ENCODE results near the gene CEP128. TPM values are rescaled to one million over a fixed set of nuclear protein-coding genes. Genes with fewer than 3 reads are reported as not detected.

The CEP128 gene
- polyA plus RNA-seq, 1 donor (not counting 4 experiments of a cell fraction or from before 2014, with no cell fraction given), result 2.6 TPM

DNA sequence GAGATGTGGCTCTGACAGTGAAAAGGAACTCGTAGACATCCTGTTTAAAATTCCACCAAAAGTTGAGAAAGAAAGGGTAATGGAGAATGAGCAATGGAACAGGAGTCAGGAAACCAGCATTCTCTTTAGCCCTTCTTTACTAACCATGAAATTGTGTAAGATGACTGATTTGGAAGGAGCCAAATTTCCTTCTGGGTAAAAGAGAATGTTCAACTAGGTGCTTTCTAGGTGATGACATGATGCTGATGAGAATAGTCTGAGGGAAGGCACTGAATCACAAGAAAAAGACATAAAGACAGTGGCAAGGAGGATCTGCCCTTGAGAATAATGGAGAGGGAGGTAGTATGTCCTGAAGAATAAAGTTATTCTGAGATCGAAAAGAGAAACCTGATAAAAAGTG, 16.1 kb upstream of the CEP128 start:
- Histone ChIP-seq H3K4me3 (ENCODE audit: control insufficient read depth in 2 of 3, extremely low read depth in 1 of 3, insufficient read depth in 2 of 3, low read depth in 1 of 3, low read length in 3 of 3) (no peak overlapping the region), H3K27me3 (ENCODE audit: control insufficient read depth, extremely low read depth, insufficient read depth, low read length) (peaks cover 8% of the 10 kb centered on the region), H3K9me1 (ENCODE audit: control insufficient read depth, extremely low read depth, insufficient read depth, low read length) (no peaks in the 10 kb centered on the region), H3K9ac (ENCODE audit: control insufficient read depth, extremely low read depth, insufficient read depth, low read length) (no peak overlapping the region), H2AFZ (ENCODE audit: control insufficient read depth, low read length) (no peak overlapping the region), H3K4me1 (ENCODE audit: control insufficient read depth, extremely low read depth, insufficient read depth, low read length) (peaks cover 3% of the 10 kb centered on the region), H3K9me3 (ENCODE audit: control insufficient read depth, low read depth, low read length) (no peaks in the 10 kb centered on the region), H3K36me3 (ENCODE audit: control insufficient read depth in 2 of 2, extremely low read depth in 1 of 2, insufficient read depth in 2 of 2, low read length in 2 of 2) (no peaks in the 10 kb centered on the region), H3K79me2 (ENCODE audit: control insufficient read depth, insufficient read depth, low read length) (no peaks in the 10 kb centered on the region), H3K27ac (ENCODE audit: control insufficient read depth, insufficient read depth, low read length) (no peak overlapping the region), H3K4me2 (ENCODE audit: control insufficient read depth, extremely low read depth, insufficient read depth, low read depth, low read length) (no peak overlapping the region), H4K20me1 (ENCODE audit: control insufficient read depth, extremely low read depth, insufficient read depth, low read length) (no peaks in the 10 kb centered on the region)
- dilution Hi-C loops (cut with MboI; ENCODE audit: extremely low pct_ligation_motif_present, low sequenced_read_pairs), result no loop called here
- DNase-seq (ENCODE audit: low read depth, low spot score) (no peak), FAIRE-seq (no peak)
- TF ChIP-seq EZH2 (IDR thresholded peaks at IDR 0.05; ENCODE audit: low read length), result no peak
- TF ChIP-seq, protein P1, sequence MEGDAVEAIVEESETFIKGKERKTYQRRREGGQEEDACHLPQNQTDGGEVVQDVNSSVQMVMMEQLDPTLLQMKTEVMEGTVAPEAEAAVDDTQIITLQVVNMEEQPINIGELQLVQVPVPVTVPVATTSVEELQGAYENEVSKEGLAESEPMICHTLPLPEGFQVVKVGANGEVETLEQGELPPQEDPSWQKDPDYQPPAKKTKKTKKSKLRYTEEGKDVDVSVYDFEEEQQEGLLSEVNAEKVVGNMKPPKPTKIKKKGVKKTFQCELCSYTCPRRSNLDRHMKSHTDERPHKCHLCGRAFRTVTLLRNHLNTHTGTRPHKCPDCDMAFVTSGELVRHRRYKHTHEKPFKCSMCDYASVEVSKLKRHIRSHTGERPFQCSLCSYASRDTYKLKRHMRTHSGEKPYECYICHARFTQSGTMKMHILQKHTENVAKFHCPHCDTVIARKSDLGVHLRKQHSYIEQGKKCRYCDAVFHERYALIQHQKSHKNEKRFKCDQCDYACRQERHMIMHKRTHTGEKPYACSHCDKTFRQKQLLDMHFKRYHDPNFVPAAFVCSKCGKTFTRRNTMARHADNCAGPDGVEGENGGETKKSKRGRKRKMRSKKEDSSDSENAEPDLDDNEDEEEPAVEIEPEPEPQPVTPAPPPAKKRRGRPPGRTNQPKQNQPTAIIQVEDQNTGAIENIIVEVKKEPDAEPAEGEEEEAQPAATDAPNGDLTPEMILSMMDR (optimal IDR thresholded peaks at IDR 0.05 in 1 of 3, IDR thresholded peaks at IDR 0.05 in 1 of 3, conservative IDR thresholded peaks at IDR 0.05 in 1 of 3; ENCODE audit: extremely low read depth in 1 of 3, insufficient read depth in 2 of 3, low read length in 3 of 3), result no peak

DNA sequence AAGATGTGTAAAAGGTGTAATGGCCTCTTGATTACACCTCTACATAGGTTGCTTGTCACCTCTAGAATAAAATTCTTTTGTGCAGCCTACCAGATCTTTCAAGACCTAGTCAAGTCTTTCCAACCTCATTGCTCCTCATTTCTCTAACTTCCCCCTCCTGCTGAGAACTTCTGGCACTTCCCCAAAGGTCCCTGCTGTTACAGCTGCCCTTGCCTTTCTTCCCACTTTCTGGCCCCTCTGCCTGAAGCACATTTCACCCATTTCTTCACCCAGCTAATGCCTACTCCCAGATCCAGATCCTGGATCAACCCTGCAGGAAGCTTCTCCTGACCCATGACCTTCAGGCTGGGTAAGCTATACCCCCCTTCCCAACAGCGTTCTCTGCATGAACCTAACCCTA, 15.4 kb upstream of the CEP128 start:
- no peak for FAIRE-seq
- no peaks in the 10 kb centered on the region for H3K36me3 ChIP-seq (ENCODE audit: control insufficient read depth in 2 of 2, extremely low read depth in 1 of 2, insufficient read depth in 2 of 2, low read length in 2 of 2)

More for the DNA sequence above, 15.4 kb upstream of the CEP128 start:
- Histone ChIP-seq H3K79me2 (ENCODE audit: control insufficient read depth, insufficient read depth, low read length) (no peaks in the 10 kb centered on the region), H3K4me2 (ENCODE audit: control insufficient read depth, extremely low read depth, insufficient read depth, low read depth, low read length) (no peak overlapping the region), H3K9ac (ENCODE audit: control insufficient read depth, extremely low read depth, insufficient read depth, low read length) (no peak overlapping the region), H3K27ac (ENCODE audit: control insufficient read depth, insufficient read depth, low read length) (no peak overlapping the region), H3K9me3 (ENCODE audit: control insufficient read depth, low read depth, low read length) (no peaks in the 10 kb centered on the region), H3K4me3 (ENCODE audit: control insufficient read depth in 2 of 3, extremely low read depth in 1 of 3, insufficient read depth in 2 of 3, low read depth in 1 of 3, low read length in 3 of 3) (no peak overlapping the region), H4K20me1 (ENCODE audit: control insufficient read depth, extremely low read depth, insufficient read depth, low read length) (no peaks in the 10 kb centered on the region), H2AFZ (ENCODE audit: control insufficient read depth, low read length) (no peak overlapping the region), H3K4me1 (ENCODE audit: control insufficient read depth, extremely low read depth, insufficient read depth, low read length) (peaks cover 3% of the 10 kb centered on the region), H3K9me1 (ENCODE audit: control insufficient read depth, extremely low read depth, insufficient read depth, low read length) (no peaks in the 10 kb centered on the region), H3K27me3 (ENCODE audit: control insufficient read depth, extremely low read depth, insufficient read depth, low read length) (peaks cover 8% of the 10 kb centered on the region)
- no peak for TF ChIP-seq EZH2 (IDR thresholded peaks at IDR 0.05; ENCODE audit: low read length)
- TF ChIP-seq, protein P1 (optimal IDR thresholded peaks at IDR 0.05 in 1 of 3, IDR thresholded peaks at IDR 0.05 in 1 of 3, conservative IDR thresholded peaks at IDR 0.05 in 1 of 3; ENCODE audit: extremely low read depth in 1 of 3, insufficient read depth in 2 of 3, low read length in 3 of 3), result no peak
- dilution Hi-C loops (cut with MboI; ENCODE audit: extremely low pct_ligation_motif_present, low sequenced_read_pairs), result no loop called here
- DNase-seq (ENCODE audit: low read depth, low spot score), result no peak
